Coronary artery (tissue), 2 donors: ENCODE data around the gene CAPN2.

ENCODE experiments used
- DNase-seq: peaks from one replicate; pipeline ENCODE4 v3.0.0-alpha.2; 2017; ENCODE audit warnings: low spot score
- H3K27ac ChIP-seq, 2 donors: fragments of 200-600 bp; sonication (generic); one replicate each; pipeline ENCODE4 v1.5.1; 2016 to 2019
- H3K4me3 ChIP-seq: fragments of 200-600 bp; sonication (generic); 2 replicates; pipeline ENCODE4 v1.5.1; 2016; ENCODE audit warnings: mild to moderate bottlenecking, moderate library complexity
- TF ChIP-seq, protein P1 (sequence below): fragments of 200-600 bp; sonication (generic); IDR thresholded peaks from one replicate; pipeline ENCODE4 v1.5.1; 2019; ENCODE audit warnings: antibody characterized with exemption

The CAPN2 gene

DNA sequence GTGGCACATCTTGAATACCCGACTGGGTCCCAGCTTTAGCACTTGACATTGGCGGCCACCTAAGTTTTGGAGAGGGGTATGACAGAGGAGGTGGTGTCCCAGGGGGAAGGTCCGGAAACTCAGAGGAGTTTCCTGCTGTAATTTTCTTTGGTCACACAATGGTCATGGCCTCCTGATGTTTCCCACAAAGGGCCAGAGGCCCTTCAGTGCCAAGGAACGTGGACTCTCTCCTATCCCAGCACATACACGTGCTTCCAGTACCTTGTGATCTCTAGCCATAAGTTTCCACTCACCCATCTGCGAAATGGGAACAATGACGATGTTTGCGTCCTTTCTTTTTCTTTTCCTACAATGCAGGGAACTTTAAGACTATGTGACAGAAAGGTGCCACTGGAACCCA lies 13.2 kb downstream of the CAPN2 start:
- no peak for DNase-seq
- Histone ChIP-seq H3K27ac (peak overlapping the region in 1 of 2 donors; percentile 43), H3K4me3 (no peak overlapping the region)
- TF ChIP-seq, protein P1, sequence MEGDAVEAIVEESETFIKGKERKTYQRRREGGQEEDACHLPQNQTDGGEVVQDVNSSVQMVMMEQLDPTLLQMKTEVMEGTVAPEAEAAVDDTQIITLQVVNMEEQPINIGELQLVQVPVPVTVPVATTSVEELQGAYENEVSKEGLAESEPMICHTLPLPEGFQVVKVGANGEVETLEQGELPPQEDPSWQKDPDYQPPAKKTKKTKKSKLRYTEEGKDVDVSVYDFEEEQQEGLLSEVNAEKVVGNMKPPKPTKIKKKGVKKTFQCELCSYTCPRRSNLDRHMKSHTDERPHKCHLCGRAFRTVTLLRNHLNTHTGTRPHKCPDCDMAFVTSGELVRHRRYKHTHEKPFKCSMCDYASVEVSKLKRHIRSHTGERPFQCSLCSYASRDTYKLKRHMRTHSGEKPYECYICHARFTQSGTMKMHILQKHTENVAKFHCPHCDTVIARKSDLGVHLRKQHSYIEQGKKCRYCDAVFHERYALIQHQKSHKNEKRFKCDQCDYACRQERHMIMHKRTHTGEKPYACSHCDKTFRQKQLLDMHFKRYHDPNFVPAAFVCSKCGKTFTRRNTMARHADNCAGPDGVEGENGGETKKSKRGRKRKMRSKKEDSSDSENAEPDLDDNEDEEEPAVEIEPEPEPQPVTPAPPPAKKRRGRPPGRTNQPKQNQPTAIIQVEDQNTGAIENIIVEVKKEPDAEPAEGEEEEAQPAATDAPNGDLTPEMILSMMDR = no peak

DNA sequence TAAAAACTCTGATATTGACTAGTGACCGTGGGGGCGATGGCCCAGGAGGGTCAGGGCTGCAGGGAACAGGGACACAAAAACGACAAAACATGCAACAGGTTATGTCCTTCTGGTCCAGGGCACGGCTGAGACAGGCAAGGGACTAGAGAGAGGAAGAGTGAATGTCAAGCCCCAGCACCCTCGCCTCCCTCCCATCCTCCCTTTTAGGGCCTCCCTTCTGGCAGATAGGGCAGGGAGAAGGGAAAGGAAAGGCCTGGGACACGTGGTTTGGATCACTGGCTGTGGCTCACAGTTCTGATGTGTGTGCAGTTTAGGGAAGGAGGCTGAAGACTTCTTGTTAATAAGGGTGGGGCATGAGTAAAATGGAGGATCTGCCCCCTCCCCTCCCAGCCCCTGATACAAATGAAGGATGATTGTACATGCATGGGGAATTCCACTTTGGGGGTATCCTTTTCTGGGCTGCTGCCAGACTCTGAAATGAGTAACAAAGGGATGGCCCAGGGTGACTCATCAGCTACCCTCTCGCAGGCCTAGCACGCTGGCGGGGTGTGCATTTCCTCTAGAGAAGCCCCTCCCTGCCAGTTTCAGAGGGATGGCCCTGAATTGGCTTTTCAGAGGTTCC lies 14.2 kb downstream of the CAPN2 start:
- H3K4me3 ChIP-seq = peak overlapping the region; percentile 32
- peak; percentile 83 for DNase-seq
- TF ChIP-seq, protein P1 = no peak
- peak overlapping the region; percentile 43 to 84 for H3K27ac ChIP-seq

- peak overlapping the region; percentile 43 to 84 for H3K27ac ChIP-seq
- TF ChIP-seq, protein P1 = no peak
Measured at GRCh38 chr1:223727541-223727940, 15.2 kb downstream of the CAPN2 start.

GRCh38 chr1:223729906-223730305 lies 17.6 kb downstream of the CAPN2 start:
- Histone ChIP-seq H3K27ac (no peak overlapping the region), H3K4me3 (no peak overlapping the region)
- no peak for DNase-seq
- TF ChIP-seq, protein P1 = no peak

More at GRCh38 chr1:223727541-223727940, 15.2 kb downstream of the CAPN2 start:
- DNase-seq = no peak
- peak overlapping the region; percentile 23 for H3K4me3 ChIP-seq

GRCh38 chr1:223730479-223731132 lies 18.3 kb downstream of the CAPN2 start:
- TF ChIP-seq, protein P1 = no peak
- no peak for DNase-seq
- Histone ChIP-seq H3K4me3 (peak overlapping the region; percentile 53), H3K27ac (peak overlapping the region; percentile 65 to 90)

DNA sequence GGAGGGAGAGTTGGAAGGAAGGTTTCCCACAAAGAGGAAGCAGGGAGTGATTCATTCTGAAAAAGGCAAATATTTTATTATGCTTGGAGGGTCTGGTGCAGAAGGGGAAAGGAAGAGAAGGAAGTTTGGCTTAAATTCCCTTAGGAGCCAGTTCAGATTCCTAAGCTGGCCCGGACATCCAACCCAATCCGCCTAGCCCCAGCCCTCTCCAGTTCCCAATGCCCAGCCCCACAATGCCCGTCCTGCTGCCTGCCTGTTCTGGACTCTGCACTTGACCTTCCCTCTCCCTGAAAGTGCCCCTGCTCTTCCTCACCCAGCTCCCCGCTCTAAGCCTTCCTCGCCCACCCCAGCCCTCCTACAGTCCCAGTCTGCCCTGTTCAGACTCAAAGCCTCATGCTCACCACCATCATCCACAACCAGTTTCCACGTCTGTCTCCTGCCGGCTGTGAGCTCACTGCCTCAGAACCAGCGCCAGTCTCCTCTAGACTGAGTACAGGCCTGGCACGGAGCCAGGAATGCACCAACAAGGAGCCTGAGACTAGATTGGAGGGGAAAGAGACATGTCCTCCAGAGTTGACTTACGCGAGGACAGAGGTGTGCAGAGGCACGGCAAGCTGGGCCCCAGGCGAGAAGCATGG lies 18.9 kb downstream of the CAPN2 start:
- peak overlapping the region; percentile 65 to 90 for H3K27ac ChIP-seq
- peak; percentile 84 for DNase-seq
- TF ChIP-seq, protein P1 = no peak
- peak overlapping the region; percentile 53 for H3K4me3 ChIP-seq
